ENCODE results near the gene ANAPC1. TPM values are rescaled to one million over a fixed set of nuclear protein-coding genes. Genes with fewer than 3 reads are reported as not detected.

ANAPC1 gene
- total and polyA plus RNA-seq, 9 of the 15 experiments (the other 6 are each of a cell fraction or from before 2014, with no cell fraction given) = 14.0 to 126 (median 78.2) TPM

- TF ChIP-seq ATF6 (CRISPR knock-in tag; IDR thresholded peaks at IDR 0.05) = no peak
- TF ChIP-seq ARHGAP35 (IDR thresholded peaks at IDR 0.05; ENCODE audit: partially characterized antibody) = no peak
- TF ChIP-seq ELF1 (tag; IDR thresholded peaks at IDR 0.05) = no peak
- TF ChIP-seq KDM1A (IDR thresholded peaks at IDR 0.05) = no peak
- no peak for TF ChIP-seq ATF1 (CRISPR knock-in tag; IDR thresholded peaks at IDR 0.05)
- no peak for TF ChIP-seq ATF1 (tag; IDR thresholded peaks at IDR 0.05)
- no peak for TF ChIP-seq SMC3 (conservative IDR thresholded peaks at IDR 0.05; ENCODE audit: insufficient read depth, low read depth, low read length)
Observed at GRCh38 chr2:111923276-111923804, 39.3 kb upstream of the ANAPC1 start (continued).

- intact Hi-C loops (cut with micrococcal nuclease) = no loop called here
- Histone ChIP-seq H3K9me3 (replicated peaks; ENCODE audit: control insufficient read depth, insufficient read depth, low read depth, low read length) (no peaks in the 10 kb centered on the region), H3K79me2 (ENCODE audit: control insufficient read depth, insufficient read depth, low read length) (no peaks in the 10 kb centered on the region), H3K27me3 (ENCODE audit: control insufficient read depth in 2 of 2, insufficient read depth in 2 of 2, low read length in 2 of 2) (no peaks in the 10 kb centered on the region; a peak in 1 of 5 replicates), H4K20me1 (replicated peaks; ENCODE audit: control insufficient read depth, insufficient read depth, low read length) (no peaks in the 10 kb centered on the region), H3K4me2 (ENCODE audit: insufficient read depth, low read length) (no peak overlapping the region), H3K4me3 (no peak overlapping the region), H3K4me1 (replicated peaks in 1 of 2; ENCODE audit: control insufficient read depth in 2 of 2, insufficient read depth in 2 of 2, low read length in 2 of 2) (peaks cover 8 to 16% of the 10 kb centered on the region in 2 experiments; a peak in 4 of 5 replicates), H3K36me3 (ENCODE audit: control insufficient read depth, insufficient read depth, low read length) (no peaks in the 10 kb centered on the region), H3K9me1 (ENCODE audit: control insufficient read depth, insufficient read depth, low read length) (no peaks in the 10 kb centered on the region), H3K9ac (ENCODE audit: insufficient read depth in 1 of 2, low read depth in 2 of 2, low read length in 2 of 2) (no peak overlapping the region), H2AFZ (ENCODE audit: low read depth, low read length) (no peak overlapping the region), H3K27ac (ENCODE audit: extremely low read depth, low read depth, low read length) (no peak overlapping the region)
- CTCF ChIA-PET (ENCODE audit: low intra/inter-chr PET ratio) = no interaction called here
- no TSS peak for BruUV-seq (replicated peaks)
- no peak for DNase-seq (ENCODE audit: extremely low read depth in 1 of 4, low spot score in 3 of 4)
- WGBS (ENCODE audit: insufficient coverage, low coverage, missing lambda C conversion rate) = 40% methylated on average over 7 of the region's 8 CpGs
- no peak for FAIRE-seq
- in situ Hi-C loops (cut with MboI) = no loop called here
- POLR2A ChIA-PET = interaction anchor here (0.8 to 0.9 kb wide), 2 partner anchors 9 to 16 kb away, joined by 4 read pairs; no protein-coding TSS in a partner anchor
- ATAC-seq = no peak
- no peak for TF ChIP-seq MAZ (CRISPR knock-in tag; conservative IDR thresholded peaks at IDR 0.05 in 1 of 2, IDR thresholded peaks at IDR 0.05 in 1 of 2)
- TF ChIP-seq TGIF2 (CRISPR knock-in tag; IDR thresholded peaks at IDR 0.05) = no peak
- TF ChIP-seq ATF6 (CRISPR knock-in tag; IDR thresholded peaks at IDR 0.05) = no peak
- TF ChIP-seq MLLT1 (IDR thresholded peaks at IDR 0.05) = no peak
- no peak for TF ChIP-seq ZNF449 (CRISPR knock-in tag; IDR thresholded peaks at IDR 0.05)
- TF ChIP-seq BHLHE40 (IDR thresholded peaks at IDR 0.05; ENCODE audit: low read length) = no peak
- no peak for TF ChIP-seq SRF (CRISPR knock-in tag; IDR thresholded peaks at IDR 0.05)
Observed at GRCh38 chr2:111919794-111920608, 36.0 kb upstream of the ANAPC1 start.

All from K562 (cell line).